ENCODE measurements around the gene OR2G3. TPM values are rescaled to one million over a fixed set of nuclear protein-coding genes. Genes with fewer than 3 reads are reported as not detected.

Gene OR2G3
- polyA plus RNA-seq, 1 donor (not counting 4 experiments of a cell fraction or from before 2014, with no cell fraction given) = not detected

GRCh38 chr1:247588060-247588459, 17.3 kb upstream of the OR2G3 start, which contains the start of gene OR2G2:
OR2G2 (plus strand) TSS chr1:247588360; CDS start chr1:247588360, 0 bp downstream.
- no peak for TF ChIP-seq CTCF (optimal IDR thresholded peaks at IDR 0.05 in 1 of 3, IDR thresholded peaks at IDR 0.05 in 1 of 3, conservative IDR thresholded peaks at IDR 0.05 in 1 of 3; ENCODE audit: extremely low read depth in 1 of 3, insufficient read depth in 2 of 3, low read length in 3 of 3)
- no peak for TF ChIP-seq EZH2 (IDR thresholded peaks at IDR 0.05; ENCODE audit: low read length)
- DNase-seq (ENCODE audit: low read depth, low spot score) = no peak
- Histone ChIP-seq H3K9me1 (ENCODE audit: control insufficient read depth, extremely low read depth, insufficient read depth, low read length) (no peaks in the 10 kb centered on the region), H3K4me3 (ENCODE audit: control insufficient read depth in 2 of 3, extremely low read depth in 1 of 3, insufficient read depth in 2 of 3, low read depth in 1 of 3, low read length in 3 of 3) (no peak within 1 kb of the TSS), H3K27me3 (ENCODE audit: control insufficient read depth, extremely low read depth, insufficient read depth, low read length) (no peaks in the 10 kb centered on the region), H3K36me3 (ENCODE audit: control insufficient read depth in 2 of 2, extremely low read depth in 1 of 2, insufficient read depth in 2 of 2, low read length in 2 of 2) (no peaks in the 10 kb centered on the region), H3K9ac (ENCODE audit: control insufficient read depth, extremely low read depth, insufficient read depth, low read length) (no peak within 1 kb of the TSS), H3K4me1 (ENCODE audit: control insufficient read depth, extremely low read depth, insufficient read depth, low read length) (no peaks in the 10 kb centered on the region), H2AFZ (ENCODE audit: control insufficient read depth, low read length) (no peak within 1 kb of the TSS), H4K20me1 (ENCODE audit: control insufficient read depth, extremely low read depth, insufficient read depth, low read length) (no peaks in the 10 kb centered on the region), H3K27ac (ENCODE audit: control insufficient read depth, insufficient read depth, low read length) (no peak within 1 kb of the TSS), H3K79me2 (ENCODE audit: control insufficient read depth, insufficient read depth, low read length) (no peaks in the 10 kb centered on the region), H3K9me3 (ENCODE audit: control insufficient read depth, low read depth, low read length) (peaks cover 3% of the 10 kb centered on the region), H3K4me2 (ENCODE audit: control insufficient read depth, extremely low read depth, insufficient read depth, low read depth, low read length) (no peak within 1 kb of the TSS)
- FAIRE-seq = no peak
- dilution Hi-C loops (cut with MboI; ENCODE audit: extremely low pct_ligation_motif_present, low sequenced_read_pairs) = no loop called here

GRCh38 chr1:247613405-247613804, 8.0 kb downstream of the OR2G3 start:
- Histone ChIP-seq H3K36me3 (ENCODE audit: control insufficient read depth in 2 of 2, extremely low read depth in 1 of 2, insufficient read depth in 2 of 2, low read length in 2 of 2) (no peaks in the 10 kb centered on the region), H3K27me3 (ENCODE audit: control insufficient read depth, extremely low read depth, insufficient read depth, low read length) (no peaks in the 10 kb centered on the region), H4K20me1 (ENCODE audit: control insufficient read depth, extremely low read depth, insufficient read depth, low read length) (no peaks in the 10 kb centered on the region), H3K4me3 (ENCODE audit: control insufficient read depth in 2 of 3, extremely low read depth in 1 of 3, insufficient read depth in 2 of 3, low read depth in 1 of 3, low read length in 3 of 3) (no peak overlapping the region), H3K4me2 (ENCODE audit: control insufficient read depth, extremely low read depth, insufficient read depth, low read depth, low read length) (no peak overlapping the region), H3K9me3 (ENCODE audit: control insufficient read depth, low read depth, low read length) (peaks cover 1% of the 10 kb centered on the region), H3K9me1 (ENCODE audit: control insufficient read depth, extremely low read depth, insufficient read depth, low read length) (no peaks in the 10 kb centered on the region), H3K79me2 (ENCODE audit: control insufficient read depth, insufficient read depth, low read length) (no peaks in the 10 kb centered on the region), H3K27ac (ENCODE audit: control insufficient read depth, insufficient read depth, low read length) (no peak overlapping the region), H2AFZ (ENCODE audit: control insufficient read depth, low read length) (no peak overlapping the region), H3K4me1 (ENCODE audit: control insufficient read depth, extremely low read depth, insufficient read depth, low read length) (no peaks in the 10 kb centered on the region), H3K9ac (ENCODE audit: control insufficient read depth, extremely low read depth, insufficient read depth, low read length) (no peak overlapping the region)
- no peak for FAIRE-seq
- dilution Hi-C loops (cut with MboI; ENCODE audit: extremely low pct_ligation_motif_present, low sequenced_read_pairs) = no loop called here
- TF ChIP-seq EZH2 (IDR thresholded peaks at IDR 0.05; ENCODE audit: low read length) (no peak), CTCF (optimal IDR thresholded peaks at IDR 0.05 in 1 of 3, IDR thresholded peaks at IDR 0.05 in 1 of 3, conservative IDR thresholded peaks at IDR 0.05 in 1 of 3; ENCODE audit: extremely low read depth in 1 of 3, insufficient read depth in 2 of 3, low read length in 3 of 3) (no peak)
- DNase-seq (ENCODE audit: low read depth, low spot score) = no peak

All from keratinocyte (primary cell).